SK-N-SH (cell line): ENCODE data around the gene EPB41L2. TPM values are rescaled to one million over a fixed set of nuclear protein-coding genes. Genes with fewer than 3 reads are reported as not detected.

ENCODE experiments used
- CTCF ChIA-PET: fragments of 300-600, 350-600 bp; formaldehyde crosslinking; extraction: SDS; loops from one replicate; lab custom pipeline; 2021; lab: Yijun Ruan, JAX
- POLR2A ChIA-PET: fragments of 350-600 bp; sonication (Branson Sonifier 250); formaldehyde crosslinking; extraction: SDS; loops from one replicate; lab custom pipeline; 2020; ENCODE audit warnings: antibody characterized with exemption, inconsistent platforms; lab: Yijun Ruan, JAX
- DNase-seq: peaks from one replicate; pipeline ENCODE4 v3.0.0; 2012
- H2AFZ ChIP-seq: fragments of 200-600 bp; sonication (generic); 2 replicates; pipeline ENCODE4 v1.8.1; 2016; ENCODE audit warnings: antibody characterized with exemption, mild to moderate bottlenecking, low read depth
- H3F3A ChIP-seq: fragments of 200-600 bp; sonication (generic); replicated peaks from 2 replicates; pipeline ENCODE3; 2016; ENCODE audit warnings: antibody characterized with exemption, mild to moderate bottlenecking; ENCODE audit not compliant: insufficient read depth
- H3K27ac ChIP-seq, 2 experiments: fragments of 200-500 bp in 1 of 2; fragments of 200-600 bp in 1 of 2; sonication (Bioruptor generic) in 1 of 2; sonication (generic), shearing (Covaris generic) in 1 of 2; 2 replicates each; pipeline versions ENCODE4 v1.5.1 to v1.6.1; 2014 to 2016; ENCODE audit warnings: low read depth in 2 of 2, inconsistent platforms in 1 of 2, low read length in 1 of 2, mild to moderate bottlenecking in 1 of 2, mixed read lengths in 1 of 2
- H3K27me3 ChIP-seq: fragments of 200-600 bp; sonication (generic), shearing (Covaris generic); 2 replicates; pipeline ENCODE4 v1.6.1; 2016; ENCODE audit warnings: mixed run types; ENCODE audit not compliant: insufficient read depth
- H3K36me3 ChIP-seq, 2 experiments: fragments of 200-500 bp in 1 of 2; fragments of 200-600 bp in 1 of 2; sonication (Bioruptor generic) in 1 of 2; sonication (generic) in 1 of 2; replicated peaks in 1 of 2; 2 replicates each; pipeline versions ENCODE3 to v1.5.1; 2014 to 2016; ENCODE audit warnings: low read length in 1 of 2, mild to moderate bottlenecking in 1 of 2; ENCODE audit not compliant: insufficient read depth in 2 of 2, control insufficient read depth in 1 of 2
- H3K4me1 ChIP-seq, 2 experiments: fragments of 200-500 bp in 1 of 2; fragments of 200-600 bp in 1 of 2; sonication (Bioruptor generic) in 1 of 2; sonication (generic), shearing (Covaris generic) in 1 of 2; 2 replicates each; pipeline versions ENCODE4 v1.5.1 to v1.6.1; 2014 to 2016; ENCODE audit warnings: low read depth in 1 of 2, low read length in 1 of 2, mixed run types in 1 of 2; ENCODE audit not compliant: insufficient read depth in 2 of 2, control insufficient read depth in 1 of 2
- H3K4me2 ChIP-seq: fragments of 200-600 bp; sonication (generic), shearing (Covaris generic); 2 replicates; pipeline ENCODE4 v1.6.1; 2017; ENCODE audit warnings: mixed run types
- H3K4me3 ChIP-seq, 2 experiments: fragments of 200-500 bp in 1 of 2; fragments of 200-600 bp in 1 of 2; sonication (Bioruptor generic) in 1 of 2; sonication (generic), shearing (Covaris generic) in 1 of 2; 2 replicates each; pipeline versions ENCODE4 v1.5.1 to v1.8.1; 2014 to 2016; ENCODE audit warnings: low read depth in 2 of 2, inconsistent platforms in 1 of 2, low read length in 1 of 2, mild to moderate bottlenecking in 1 of 2, mixed read lengths in 1 of 2, moderate library complexity in 1 of 2
- H3K79me2 ChIP-seq: fragments of 200-600 bp; sonication (generic); 2 replicates; pipeline ENCODE4 v1.8.1; 2017; ENCODE audit warnings: mild to moderate bottlenecking; ENCODE audit not compliant: insufficient read depth
- H3K9ac ChIP-seq: fragments of 200-600 bp; sonication (generic); 2 replicates; pipeline ENCODE4 v1.6.1; 2017; ENCODE audit warnings: mixed run types
- H3K9me2 ChIP-seq: fragments of 200-600 bp; sonication (generic); 2 replicates; pipeline ENCODE4 v1.6.1; 2017; ENCODE audit warnings: mixed run types
- H3K9me3 ChIP-seq: fragments of 200-600 bp; sonication (generic); 2 replicates; pipeline ENCODE4 v1.6.1; 2017; ENCODE audit warnings: mixed run types, mild to moderate bottlenecking, moderate library complexity
- H4K20me1 ChIP-seq: fragments of 200-600 bp; sonication (generic); 2 replicates; pipeline ENCODE4 v1.6.1; 2017; ENCODE audit warnings: mild to moderate bottlenecking, mixed run types; ENCODE audit not compliant: insufficient read depth
- ELF1 ChIP-seq: IDR thresholded peaks from 2 replicates; pipeline ENCODE4 v1.4.0; 2012
- EZH2phosphoT487 ChIP-seq: fragments of 200-600 bp; sonication (generic); IDR thresholded peaks from 2 replicates; pipeline ENCODE4 v1.6.1; 2017; ENCODE audit warnings: low read depth, mixed run types, mild to moderate bottlenecking, antibody characterized with exemption, moderate library complexity, borderline replicate concordance
- FOSL2 ChIP-seq: IDR thresholded peaks from 2 replicates; pipeline ENCODE4 v1.4.0; 2012; ENCODE audit warnings: low read depth, mild to moderate bottlenecking, moderate library complexity, borderline replicate concordance
- FOXJ3 ChIP-seq: sonication (generic); formaldehyde crosslinking; IDR thresholded peaks from 2 replicates; pipeline ENCODE4 v1.5.1; 2020; ENCODE audit warnings: mild to moderate bottlenecking, missing genetic modification reagents
- MXI1 ChIP-seq: IDR thresholded peaks from 2 replicates; pipeline ENCODE4 v1.6.1; 2012; ENCODE audit warnings: mild to moderate bottlenecking, low read depth, low read length, improper control_type of control experiment
- NRF1 ChIP-seq: IDR thresholded peaks from 2 replicates; pipeline ENCODE4 v1.6.1; 2012; ENCODE audit warnings: low read depth, mild to moderate bottlenecking, low read length
- RAD21 ChIP-seq: IDR thresholded peaks from 2 replicates; pipeline ENCODE4 v1.6.1; 2012; ENCODE audit warnings: mild to moderate bottlenecking, low read length
- RCOR1 ChIP-seq: fragments of 150-350 bp; IDR thresholded peaks from 2 replicates; pipeline ENCODE4 v1.6.1; 2017; ENCODE audit warnings: antibody characterized with exemption, low read length
- RFX5 ChIP-seq: IDR thresholded peaks from 2 replicates; pipeline ENCODE4 v1.6.1; 2012; ENCODE audit warnings: mild to moderate bottlenecking, improper control_type of control experiment, low read length
- RXRA ChIP-seq: IDR thresholded peaks from 2 replicates; pipeline ENCODE4 v1.4.0; 2012; ENCODE audit warnings: low read depth, mild to moderate bottlenecking, borderline replicate concordance
- SMC3 ChIP-seq: IDR thresholded peaks from 2 replicates; pipeline ENCODE4 v1.6.1; 2012; ENCODE audit warnings: low read depth, low read length, improper control_type of control experiment
- TAF1 ChIP-seq: IDR thresholded peaks from 2 replicates; pipeline ENCODE4 v1.6.1; 2012; ENCODE audit warnings: low read depth, mild to moderate bottlenecking, low read length, moderate library complexity, borderline replicate concordance
- TEAD4 ChIP-seq: IDR thresholded peaks from 2 replicates; pipeline ENCODE4 v1.4.0; 2012; ENCODE audit warnings: mild to moderate bottlenecking, borderline replicate concordance; ENCODE audit not compliant: insufficient read depth
- YY1 ChIP-seq: IDR thresholded peaks from 2 replicates; pipeline ENCODE4 v1.4.0; 2012; ENCODE audit warnings: low read depth, mild to moderate bottlenecking
- WGBS: methylation state at CpG from one replicate; pipeline ENCODE4 v1.1.6; 2017; ENCODE audit warnings: low lambda C conversion rate; 5-methylcytosine and 5-hydroxymethylcytosine counted together
- polyA plus RNA-seq, 3 experiments: library from polyadenylated mRNA; depleted of rRNA; stranded (reverse); fragments of >200 nt; gene quantifications; 2 replicates each; pipeline ENCODE4 v1.2.3, GENCODE V29; 2012
- TF ChIP-seq, protein P1 (sequence below): fragments of 150-350 bp; IDR thresholded peaks from 2 replicates; pipeline ENCODE4 v1.6.1; 2017; ENCODE audit warnings: antibody characterized with exemption, low read length, low read depth, borderline replicate concordance
- TF ChIP-seq, protein P2 (sequence below): IDR thresholded peaks from 2 replicates; pipeline ENCODE4 v1.4.0; 2012; ENCODE audit warnings: low read depth, borderline replicate concordance
- TF ChIP-seq, protein P3 (sequence below): IDR thresholded peaks from 2 replicates; pipeline ENCODE4 v1.4.0; 2012; ENCODE audit warnings: low read depth, borderline replicate concordance
- TF ChIP-seq, protein P4 (sequence below): IDR thresholded peaks from 2 replicates; pipeline ENCODE4 v1.4.0; 2012; ENCODE audit warnings: low read depth

EPB41L2 gene
- polyA plus RNA-seq, 1 of the 3 experiments (the other 2 are of a cell fraction) = 1.4 TPM

DNA sequence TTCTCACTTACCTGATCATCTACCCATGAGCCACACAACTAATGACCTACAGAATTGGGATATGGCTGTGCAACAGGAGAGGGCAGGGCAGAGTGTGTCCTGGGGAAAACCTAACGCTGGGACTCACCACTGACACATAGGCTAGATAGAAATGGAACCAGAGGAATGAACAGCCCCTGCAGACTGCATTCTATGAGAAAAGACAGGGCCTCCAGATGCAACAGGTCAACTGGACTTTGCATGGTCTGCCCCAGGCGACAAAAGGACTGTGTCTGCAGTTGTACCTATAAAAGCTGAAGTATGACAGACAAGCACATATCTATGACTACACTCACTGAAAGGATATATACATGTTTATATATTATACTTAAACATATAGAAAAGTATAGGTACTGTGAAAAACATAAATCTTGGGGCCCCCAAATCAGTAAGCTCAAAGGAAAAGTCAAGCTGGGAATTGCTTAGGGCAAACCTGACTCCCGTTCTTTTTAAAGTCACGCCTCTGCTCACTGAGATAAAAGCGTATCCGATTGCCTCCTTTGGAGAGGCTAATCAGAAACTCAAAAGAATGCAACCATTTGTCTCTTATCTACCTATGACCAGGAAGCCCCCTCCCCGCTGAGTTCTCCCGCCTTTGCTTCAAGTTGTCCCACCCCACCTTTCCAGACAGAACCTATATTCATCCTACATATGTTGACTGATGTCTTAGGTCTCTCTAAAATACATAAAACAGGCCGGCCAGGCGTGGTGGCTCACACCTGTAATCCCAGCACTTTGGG lies 68.5 kb downstream of the EPB41L2 start:
- Histone ChIP-seq H3K36me3 (no peaks in the 10 kb centered on the region), H3K27me3 (peaks cover 19% of the 10 kb centered on the region; the same call in 1 of the 2 replicates), H3K27ac (no peak overlapping the region), H3F3A (no peaks in the 10 kb centered on the region), H3K79me2 (no peaks in the 10 kb centered on the region), H3K4me2 (no peak overlapping the region), H3K9me2 (no peaks in the 10 kb centered on the region), H3K9ac (no peak overlapping the region), H3K9me3 (no peaks in the 10 kb centered on the region), H3K4me3 (no peak overlapping the region), H4K20me1 (no peaks in the 10 kb centered on the region), H3K4me1 (peaks cover 0 to 5% of the 10 kb centered on the region in 2 experiments; a peak in 1 of 4 replicates), H2AFZ (no peak overlapping the region)
- no peak for DNase-seq
- 11% methylated on average over 10 of the region's 10 CpGs for WGBS
- CTCF ChIA-PET = interaction anchor here (1.6 kb wide), 1 partner anchor 12 kb away, joined by 3 read pairs; no protein-coding TSS in a partner anchor
- POLR2A ChIA-PET = no interaction called here
- TF ChIP-seq, protein P1, sequence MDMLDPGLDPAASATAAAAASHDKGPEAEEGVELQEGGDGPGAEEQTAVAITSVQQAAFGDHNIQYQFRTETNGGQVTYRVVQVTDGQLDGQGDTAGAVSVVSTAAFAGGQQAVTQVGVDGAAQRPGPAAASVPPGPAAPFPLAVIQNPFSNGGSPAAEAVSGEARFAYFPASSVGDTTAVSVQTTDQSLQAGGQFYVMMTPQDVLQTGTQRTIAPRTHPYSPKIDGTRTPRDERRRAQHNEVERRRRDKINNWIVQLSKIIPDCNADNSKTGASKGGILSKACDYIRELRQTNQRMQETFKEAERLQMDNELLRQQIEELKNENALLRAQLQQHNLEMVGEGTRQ = no peak
- TF ChIP-seq RAD21 = no peak
- TF ChIP-seq, protein P2, sequence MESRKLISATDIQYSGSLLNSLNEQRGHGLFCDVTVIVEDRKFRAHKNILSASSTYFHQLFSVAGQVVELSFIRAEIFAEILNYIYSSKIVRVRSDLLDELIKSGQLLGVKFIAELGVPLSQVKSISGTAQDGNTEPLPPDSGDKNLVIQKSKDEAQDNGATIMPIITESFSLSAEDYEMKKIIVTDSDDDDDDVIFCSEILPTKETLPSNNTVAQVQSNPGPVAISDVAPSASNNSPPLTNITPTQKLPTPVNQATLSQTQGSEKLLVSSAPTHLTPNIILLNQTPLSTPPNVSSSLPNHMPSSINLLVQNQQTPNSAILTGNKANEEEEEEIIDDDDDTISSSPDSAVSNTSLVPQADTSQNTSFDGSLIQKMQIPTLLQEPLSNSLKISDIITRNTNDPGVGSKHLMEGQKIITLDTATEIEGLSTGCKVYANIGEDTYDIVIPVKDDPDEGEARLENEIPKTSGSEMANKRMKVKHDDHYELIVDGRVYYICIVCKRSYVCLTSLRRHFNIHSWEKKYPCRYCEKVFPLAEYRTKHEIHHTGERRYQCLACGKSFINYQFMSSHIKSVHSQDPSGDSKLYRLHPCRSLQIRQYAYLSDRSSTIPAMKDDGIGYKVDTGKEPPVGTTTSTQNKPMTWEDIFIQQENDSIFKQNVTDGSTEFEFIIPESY = no peak
- TF ChIP-seq, protein P3, sequence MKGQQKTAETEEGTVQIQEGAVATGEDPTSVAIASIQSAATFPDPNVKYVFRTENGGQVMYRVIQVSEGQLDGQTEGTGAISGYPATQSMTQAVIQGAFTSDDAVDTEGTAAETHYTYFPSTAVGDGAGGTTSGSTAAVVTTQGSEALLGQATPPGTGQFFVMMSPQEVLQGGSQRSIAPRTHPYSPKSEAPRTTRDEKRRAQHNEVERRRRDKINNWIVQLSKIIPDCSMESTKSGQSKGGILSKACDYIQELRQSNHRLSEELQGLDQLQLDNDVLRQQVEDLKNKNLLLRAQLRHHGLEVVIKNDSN = no peak
- TF ChIP-seq FOXJ3 (CRISPR knock-in tag) = no peak
- TF ChIP-seq SMC3 = no peak
- TF ChIP-seq RXRA = no peak
- TF ChIP-seq TAF1 = no peak
- TF ChIP-seq RFX5 = no peak
- no peak for TF ChIP-seq EZH2phosphoT487
- TF ChIP-seq, protein P4, sequence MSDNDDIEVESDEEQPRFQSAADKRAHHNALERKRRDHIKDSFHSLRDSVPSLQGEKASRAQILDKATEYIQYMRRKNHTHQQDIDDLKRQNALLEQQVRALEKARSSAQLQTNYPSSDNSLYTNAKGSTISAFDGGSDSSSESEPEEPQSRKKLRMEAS = no peak
- TF ChIP-seq TEAD4 = no peak
- TF ChIP-seq NRF1 = no peak
- TF ChIP-seq MXI1 = no peak
- TF ChIP-seq RCOR1 = no peak
- TF ChIP-seq ELF1 = no peak
- TF ChIP-seq YY1 = no peak
- TF ChIP-seq FOSL2 = no peak
